ENCODE data around the gene PRKN. TPM values are rescaled to one million over a fixed set of nuclear protein-coding genes. Genes with fewer than 3 reads are reported as not detected.

PRKN gene
- total and polyA plus RNA-seq, 9 of the 15 experiments (the other 6 are each of a cell fraction or from before 2014, with no cell fraction given): 0.03 to 0.96 (median 0.15) TPM; not detected in 2

- Histone ChIP-seq H3K4me1 (replicated peaks in 1 of 2; ENCODE audit: control insufficient read depth in 2 of 2, insufficient read depth in 2 of 2, low read length in 2 of 2) (no peaks in the 10 kb centered on the region), H3K9ac (ENCODE audit: insufficient read depth in 1 of 2, low read depth in 2 of 2, low read length in 2 of 2) (no peak overlapping the region), H3K79me2 (ENCODE audit: control insufficient read depth, insufficient read depth, low read length) (no peaks in the 10 kb centered on the region), H3K27ac (ENCODE audit: extremely low read depth, low read depth, low read length) (no peak overlapping the region), H2AFZ (ENCODE audit: low read depth, low read length) (no peak overlapping the region), H3K9me3 (replicated peaks; ENCODE audit: control insufficient read depth, insufficient read depth, low read depth, low read length) (no peaks in the 10 kb centered on the region; the same call in 1 of the 2 replicates), H4K20me1 (replicated peaks; ENCODE audit: control insufficient read depth, insufficient read depth, low read length) (no peaks in the 10 kb centered on the region), H3K27me3 (ENCODE audit: control insufficient read depth in 2 of 2, insufficient read depth in 2 of 2, low read length in 2 of 2) (no peaks in the 10 kb centered on the region), H3K4me3 (no peak overlapping the region), H3K9me1 (ENCODE audit: control insufficient read depth, insufficient read depth, low read length) (no peaks in the 10 kb centered on the region), H3K36me3 (ENCODE audit: control insufficient read depth, insufficient read depth, low read length) (no peaks in the 10 kb centered on the region), H3K4me2 (ENCODE audit: insufficient read depth, low read length) (no peak overlapping the region)
- no peak for DNase-seq (ENCODE audit: extremely low read depth in 1 of 4, low spot score in 3 of 4)
- WGBS (ENCODE audit: insufficient coverage, low coverage, missing lambda C conversion rate): 1% methylated on average over 4 of the region's 4 CpGs
- BruUV-seq (replicated peaks): no TSS peak
- ChIA-PET CTCF (ENCODE audit: low intra/inter-chr PET ratio) (no interaction called here), POLR2A (no interaction called here)
- in situ Hi-C loops (cut with MboI) (no loop called here), intact Hi-C loops (cut with micrococcal nuclease) (no loop called here)
- TF ChIP-seq SAP30 (IDR thresholded peaks at IDR 0.05; ENCODE audit: borderline replicate concordance, insufficient read depth, low read depth, low read length, poor library complexity, severe bottlenecking): no peak
- no peak for ATAC-seq
- no peak for FAIRE-seq
Measured at GRCh38 chr6:162325051-162325450, 402.5 kb downstream of the PRKN start.

GRCh38 chr6:162315291-162315690 lies 412.3 kb downstream of the PRKN start:
- FAIRE-seq: no peak

More at GRCh38 chr6:162315291-162315690, 412.3 kb downstream of the PRKN start:
- Histone ChIP-seq H3K27me3 (ENCODE audit: control insufficient read depth in 2 of 2, insufficient read depth in 2 of 2, low read length in 2 of 2) (no peaks in the 10 kb centered on the region), H3K27ac (ENCODE audit: extremely low read depth, low read depth, low read length) (no peak overlapping the region), H3K79me2 (ENCODE audit: control insufficient read depth, insufficient read depth, low read length) (no peaks in the 10 kb centered on the region), H3K4me2 (ENCODE audit: insufficient read depth, low read length) (no peak overlapping the region), H4K20me1 (replicated peaks; ENCODE audit: control insufficient read depth, insufficient read depth, low read length) (no peaks in the 10 kb centered on the region), H3K4me3 (no peak overlapping the region), H3K9ac (ENCODE audit: insufficient read depth in 1 of 2, low read depth in 2 of 2, low read length in 2 of 2) (no peak overlapping the region), H3K36me3 (ENCODE audit: control insufficient read depth, insufficient read depth, low read length) (no peaks in the 10 kb centered on the region), H3K9me3 (replicated peaks; ENCODE audit: control insufficient read depth, insufficient read depth, low read depth, low read length) (no peaks in the 10 kb centered on the region), H2AFZ (ENCODE audit: low read depth, low read length) (no peak overlapping the region), H3K4me1 (replicated peaks in 1 of 2; ENCODE audit: control insufficient read depth in 2 of 2, insufficient read depth in 2 of 2, low read length in 2 of 2) (no peaks in the 10 kb centered on the region), H3K9me1 (ENCODE audit: control insufficient read depth, insufficient read depth, low read length) (no peaks in the 10 kb centered on the region)
- intact Hi-C loops (cut with micrococcal nuclease) (no loop called here), in situ Hi-C loops (cut with MboI) (no loop called here)
- WGBS (ENCODE audit: insufficient coverage, low coverage, missing lambda C conversion rate): 1% methylated on average over 3 of the region's 3 CpGs
- ATAC-seq: no peak
- ChIA-PET POLR2A (no interaction called here), CTCF (ENCODE audit: low intra/inter-chr PET ratio) (no interaction called here)
- TF ChIP-seq FOXO4 (CRISPR knock-in tag; IDR thresholded peaks at IDR 0.05): no peak
- no peak for TF ChIP-seq ZNF239 (CRISPR knock-in tag; IDR thresholded peaks at IDR 0.05)
- TF ChIP-seq ZBTB34 (CRISPR knock-in tag; IDR thresholded peaks at IDR 0.05): no peak
- no peak for TF ChIP-seq ZNF384 (IDR thresholded peaks at IDR 0.05; ENCODE audit: low read depth, low read length)
- no peak for DNase-seq (ENCODE audit: extremely low read depth in 1 of 4, low spot score in 3 of 4)
- BruUV-seq (replicated peaks): no TSS peak
